ENCODE results near the gene PSMG4.

GRCh38 chr6:3253597-3253961 is 5.2 kb upstream of the PSMG4 start:
- TF ChIP-seq SMC3 (conservative IDR thresholded peaks at IDR 0.05; ENCODE audit: insufficient read depth, low read depth, low read length), result no peak
- no peak for TF ChIP-seq EZH2 (IDR thresholded peaks at IDR 0.05; ENCODE audit: borderline replicate concordance, low read depth, low read length)
- no peak for TF ChIP-seq U2AF2 (optimal IDR thresholded peaks at IDR 0.05; ENCODE audit: low read depth, low read length)
- TF ChIP-seq POLR2A (conservative IDR thresholded peaks at IDR 0.05), result no peak
